Lung (tissue), 12 donors: ENCODE data around the gene EGFLAM. TPM values are rescaled to one million over a fixed set of nuclear protein-coding genes. Genes with fewer than 3 reads are reported as not detected.

Source experiments
- ATAC-seq: fragments of 200-7000 bp; cut with Tn5 transposase; one replicate; pipeline ENCODE4 v1.9.1; 2020; ENCODE audit warnings: moderate number of reproducible peaks; ENCODE audit not compliant: insufficient read depth, low FRiP score
- DNase-seq, 3 donors: peaks; one replicate each; pipeline ENCODE4 v3.0.0-alpha.2; 2013 to 2017
- H3K27ac ChIP-seq, 2 donors: one replicate each; pipeline ENCODE4 v1.5.1; 2013; ENCODE audit warnings: mild to moderate bottlenecking in 2 of 2, moderate library complexity in 2 of 2, control low read depth in 1 of 2, inconsistent platforms in 1 of 2, low read depth in 1 of 2, low read length in 1 of 2
- H3K27me3 ChIP-seq, 3 donors: one replicate each; pipeline ENCODE4 v1.5.1; 2013; ENCODE audit warnings: low read length in 2 of 3; ENCODE audit not compliant: control insufficient read depth in 3 of 3, insufficient read depth in 3 of 3
- H3K36me3 ChIP-seq, 4 donors: one replicate each; pipeline ENCODE4 v1.5.1; 2013; ENCODE audit warnings: low read length in 4 of 4, mild to moderate bottlenecking in 1 of 4, moderate library complexity in 1 of 4; ENCODE audit not compliant: control insufficient read depth in 4 of 4, insufficient read depth in 4 of 4
- H3K4me1 ChIP-seq, 5 donors: one replicate each; pipeline ENCODE4 v1.5.1; 2013; ENCODE audit warnings: low read length in 5 of 5, mild to moderate bottlenecking in 2 of 5, moderate library complexity in 1 of 5; ENCODE audit not compliant: control insufficient read depth in 5 of 5, insufficient read depth in 5 of 5
- H3K4me3 ChIP-seq: one replicate; pipeline ENCODE4 v1.5.1; 2013; ENCODE audit warnings: mild to moderate bottlenecking, control low read depth, moderate library complexity
- H3K9ac ChIP-seq, 2 donors: one replicate each; pipeline ENCODE4 v1.5.1; 2013; ENCODE audit warnings: low read length in 2 of 2, control low read depth in 1 of 2; ENCODE audit not compliant: insufficient read depth in 1 of 2
- H3K9me3 ChIP-seq, 4 donors: one replicate each; pipeline ENCODE4 v1.5.1; 2013; ENCODE audit warnings: low read length in 3 of 4, mild to moderate bottlenecking in 1 of 4, moderate library complexity in 1 of 4; ENCODE audit not compliant: control insufficient read depth in 4 of 4, insufficient read depth in 3 of 4
- CTCF ChIP-seq: IDR thresholded peaks from 2 replicates; pipeline ENCODE4 v1.5.1; 2012; ENCODE audit warnings: mild to moderate bottlenecking; ENCODE audit errors: control extremely low read depth, extremely low read depth
- WGBS, 2 donors: extraction: QIAGEN DNeasy Blood & Tissue Kit; methylation state at CpG; one replicate each; pipeline ENCODE4 v1.1.7; 2013; 5-methylcytosine and 5-hydroxymethylcytosine counted together
- polyA plus RNA-seq, 2 donors: library from polyadenylated mRNA; stranded (reverse); fragments of 200-250 nt; gene quantifications; one replicate each; pipeline ENCODE4 v1.2.1, GENCODE V29; 2013
- total RNA-seq, 2 donors: library from RNA; depleted of rRNA in 1 of 2; stranded (reverse); fragments of >200 nt in 1 of 2; gene quantifications; one replicate each; pipeline ENCODE4 v1.2.1, GENCODE V29; 2014 to 2021
- donor health status: control.
- donor health status: control.
- donor health status: Bipolar disorder and iron deficiency.
- donor health status: healthy.
- donor health status: DM: yes; HTN: yes; CAD: no.

Gene EGFLAM
- total and polyA plus RNA-seq, 4 donors: 0.41 to 7.6 (median 1.3) TPM

GRCh38 chr5:38447056-38447455 is 188.7 kb downstream of the EGFLAM start:
- DNase-seq (no peak), ATAC-seq (no peak)
- Histone ChIP-seq H3K27me3 (no peaks in the 10 kb centered on the region), H3K4me3 (no peak overlapping the region), H3K9me3 (peaks cover 0 to 3% (median 0%) of the 10 kb centered on the region in 4 donors), H3K27ac (no peak overlapping the region), H3K9ac (no peak overlapping the region), H3K36me3 (no peaks in the 10 kb centered on the region), H3K4me1 (peaks cover 0 to 33% (median 14%) of the 10 kb centered on the region in 5 donors)
- WGBS, 2 donors: 88 to 92% methylated on average over 2 of the region's 2 CpGs
- no peak for TF ChIP-seq CTCF

DNA sequence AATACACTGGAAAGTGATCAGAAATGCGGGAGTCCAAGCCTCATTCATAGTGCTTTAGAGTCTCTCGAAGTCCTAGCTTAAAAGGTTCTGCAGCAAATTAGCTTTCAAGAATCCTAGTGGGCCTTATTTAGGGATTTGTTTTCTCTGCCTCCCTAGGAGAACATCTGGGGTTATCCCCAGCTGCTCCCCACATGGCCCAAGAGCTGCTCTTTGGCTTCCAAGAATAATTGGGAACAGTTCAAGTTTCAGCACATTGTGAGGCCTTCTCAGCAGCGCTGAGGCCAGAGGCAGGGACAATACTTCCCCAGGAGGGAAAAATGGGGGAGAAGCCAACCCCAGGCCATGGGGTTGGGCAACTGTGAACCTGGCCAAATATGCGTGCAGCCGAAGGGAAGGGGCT is 189.4 kb downstream of the EGFLAM start:
- Histone ChIP-seq H3K9me3 (peaks cover 0 to 3% (median 0%) of the 10 kb centered on the region in 4 donors), H3K9ac (no peak overlapping the region), H3K27me3 (no peaks in the 10 kb centered on the region), H3K36me3 (no peaks in the 10 kb centered on the region), H3K27ac (no peak overlapping the region), H3K4me1 (peaks cover 0 to 33% (median 14%) of the 10 kb centered on the region in 5 donors), H3K4me3 (no peak overlapping the region)
- DNase-seq (peak in 2 of 3 donors; percentile 56 to 71), ATAC-seq (no peak)
- TF ChIP-seq CTCF: no peak
- WGBS, 2 donors: 48 to 59% methylated on average over 5 of the region's 5 CpGs

GRCh38 chr5:38448568-38449350 is 190.4 kb downstream of the EGFLAM start:
- 72 to 77% methylated on average over 9 of the region's 9 CpGs for WGBS, 2 donors
- H3K9ac ChIP-seq: no peak overlapping the region
- H3K4me3 ChIP-seq: no peak overlapping the region
- ATAC-seq (no peak), DNase-seq (no peak)
- H3K36me3 ChIP-seq: no peaks in the 10 kb centered on the region
- H3K4me1 ChIP-seq: peaks cover 0 to 33% (median 14%) of the 10 kb centered on the region in 5 donors
- no peaks in the 10 kb centered on the region for H3K27me3 ChIP-seq
- H3K9me3 ChIP-seq: peaks cover 0 to 3% (median 0%) of the 10 kb centered on the region in 4 donors
- H3K27ac ChIP-seq: no peak overlapping the region
- no peak for TF ChIP-seq CTCF
